HepG2 (cell line): ENCODE measurements around the gene RTN4RL2. TPM values are rescaled to one million over a fixed set of nuclear protein-coding genes. Genes with fewer than 3 reads are reported as not detected.

Experiments used
- CREB1 ChIP-seq, 2 experiments: fragments of 450-650 bp in 1 of 2; IDR thresholded peaks; 2 replicates each; pipeline ENCODE4 v1.6.1; 2016 to 2017; ENCODE audit warnings: control low read depth in 1 of 2, mild to moderate bottlenecking in 1 of 2, missing compliant biosample characterization in 1 of 2, missing genetic modification characterization in 1 of 2
- EP300 ChIP-seq, 3 experiments: sonication (generic) in 1 of 3; formaldehyde crosslinking in 1 of 3; IDR thresholded peaks; 2 replicates each; pipeline versions ENCODE4 v1.5.1 to v1.6.1; 2011 to 2020; ENCODE audit warnings: low read depth in 2 of 3, low read length in 2 of 3, borderline replicate concordance in 1 of 3, improper control_type of control experiment in 1 of 3, mild to moderate bottlenecking in 1 of 3, missing genetic modification reagents in 1 of 3, moderate library complexity in 1 of 3
- HDAC6 ChIP-seq: fragments of 200-600 bp; sonication (generic); IDR thresholded peaks from 2 replicates; pipeline ENCODE4 v1.7.0; 2017; ENCODE audit warnings: mild to moderate bottlenecking, antibody characterized with exemption, low read length, low read depth
- HHEX ChIP-seq: IDR thresholded peaks from 2 replicates; pipeline ENCODE4 v1.6.1; 2016; ENCODE audit warnings: control low read depth
- KLF16 ChIP-seq, 2 experiments: sonication (generic) in 1 of 2; formaldehyde crosslinking in 1 of 2; IDR thresholded peaks; 2 replicates each; pipeline versions ENCODE4 v1.6.1 to v1.8.0; 2016 to 2023; ENCODE audit warnings: missing genetic modification reagents in 2 of 2, missing compliant biosample characterization in 1 of 2
- MIER3 ChIP-seq: IDR thresholded peaks from 2 replicates; pipeline ENCODE4 v1.6.1; 2016; ENCODE audit warnings: missing compliant biosample characterization, borderline replicate concordance
- NAIF1 ChIP-seq: sonication (generic); formaldehyde crosslinking; IDR thresholded peaks from 2 replicates; pipeline ENCODE4 v1.5.0; 2020; ENCODE audit warnings: mild to moderate bottlenecking, missing genetic modification reagents, borderline replicate concordance
- SMARCC2 ChIP-seq: fragments of 450-650 bp; IDR thresholded peaks from 2 replicates; pipeline ENCODE4 v1.6.1; 2017; ENCODE audit warnings: antibody characterized with exemption, mild to moderate bottlenecking
- U2AF2 ChIP-seq: fragments of 200-400 bp; formaldehyde crosslinking; IDR thresholded peaks from 2 replicates; pipeline ENCODE4 v1.6.1; 2017; ENCODE audit warnings: low read depth, mild to moderate bottlenecking, low read length
- ZFX ChIP-seq: sonication (generic); formaldehyde crosslinking; IDR thresholded peaks from 2 replicates; pipeline ENCODE4 v1.4.0; 2020; ENCODE audit warnings: mild to moderate bottlenecking, low read depth, missing genetic modification reagents, moderate library complexity
- ZFYVE20 ChIP-seq: sonication (generic); formaldehyde crosslinking; IDR thresholded peaks from 2 replicates; pipeline ENCODE4 v1.8.0; 2023; ENCODE audit warnings: low read depth, mild to moderate bottlenecking, moderate library complexity, missing genetic modification reagents, borderline replicate concordance
- ZNF331 ChIP-seq: sonication (generic); formaldehyde crosslinking; IDR thresholded peaks from 2 replicates; pipeline ENCODE4 v1.4.0; 2020; ENCODE audit warnings: missing genetic modification reagents
- ZNF441 ChIP-seq: sonication (generic); formaldehyde crosslinking; IDR thresholded peaks from 2 replicates; pipeline ENCODE4 v1.7.0; 2021; ENCODE audit warnings: missing genetic modification reagents, borderline replicate concordance
- ZNF546 ChIP-seq: sonication (generic); formaldehyde crosslinking; conservative IDR thresholded peaks from 2 replicates; pipeline ENCODE4 v1.8.1; 2023; ENCODE audit warnings: mild to moderate bottlenecking, missing genetic modification reagents
- polyA plus RNA-seq, 8 experiments: library from polyadenylated mRNA; depleted of rRNA in 3 of 8; stranded (reverse) in 7 of 8; unstranded in 1 of 8; fragments of >200 nt; fragmentation: Illumina TruSeq in 4 of 8; extraction: Trizol in 4 of 8; gene quantifications; 2 replicates each; pipeline versions ENCODE4 v1.2.1 to v1.2.3, GENCODE V29; 2011 to 2016; ENCODE audit warnings: low read depth in 4 of 8, missing spikeins in 1 of 8, mixed read lengths in 1 of 8; ENCODE audit not compliant: insufficient read depth in 1 of 8
- total RNA-seq, 5 experiments: library from RNA; depleted of rRNA; stranded (reverse); fragments of >200 nt; fragmentation: Illumina TruSeq; extraction: Trizol; gene quantifications; 2 replicates each; pipeline ENCODE4 v1.2.3, GENCODE V29; 2016; ENCODE audit warnings: low read depth in 1 of 5
- TF ChIP-seq, protein P1 (sequence below), 2 experiments: sonication (generic) in 1 of 2; formaldehyde crosslinking in 1 of 2; IDR thresholded peaks; 2 replicates each; pipeline versions ENCODE4 v1.4.0 to v1.6.1; 2016 to 2020; ENCODE audit warnings: borderline replicate concordance in 1 of 2, low read depth in 1 of 2, mild to moderate bottlenecking in 1 of 2, missing genetic modification reagents in 1 of 2
- TF ChIP-seq, protein P2 (sequence below): sonication (generic); formaldehyde crosslinking; IDR thresholded peaks from 2 replicates; pipeline ENCODE4 v1.4.0; 2020; ENCODE audit warnings: missing genetic modification reagents, mild to moderate bottlenecking, borderline replicate concordance
- TF ChIP-seq, protein P3 (sequence below): sonication (generic); formaldehyde crosslinking; IDR thresholded peaks from 2 replicates; pipeline ENCODE4 v1.5.0; 2020; ENCODE audit warnings: missing genetic modification reagents

Gene RTN4RL2
- total and polyA plus RNA-seq, 2 of the 13 experiments (the other 11 are each of a cell fraction or from before 2014, with no cell fraction given): 1.3 to 4.3 TPM

DNA sequence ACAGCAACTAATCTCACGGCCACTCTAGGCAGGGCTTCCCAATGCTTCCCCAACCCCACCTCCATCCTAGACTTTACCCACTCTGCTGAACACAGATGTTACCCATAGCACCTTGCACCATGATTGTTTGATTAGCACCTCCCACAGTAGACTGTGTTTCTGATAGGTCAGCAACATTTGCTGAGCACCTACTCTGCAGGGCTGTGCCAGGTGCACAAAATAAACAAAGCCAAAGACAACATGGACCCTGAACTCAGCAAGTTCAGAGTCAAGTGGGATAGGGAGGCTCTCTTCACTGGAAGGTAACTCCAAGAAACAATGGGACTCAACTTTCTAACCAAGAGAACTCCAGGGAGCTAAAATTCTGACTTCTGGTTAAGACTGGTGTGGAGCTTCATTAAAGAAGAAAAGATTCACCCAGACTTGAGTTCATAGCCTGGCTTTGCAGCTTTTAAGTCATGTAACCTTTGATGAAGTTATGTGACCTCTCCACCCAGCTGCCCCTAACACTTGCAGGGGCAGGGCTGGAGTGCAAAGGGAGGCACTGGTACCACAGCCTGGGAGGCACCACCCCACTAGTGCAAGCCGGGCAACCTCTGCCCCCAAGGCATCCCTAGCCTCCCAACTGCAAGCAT lies 6.7 kb upstream of the RTN4RL2 start (continued):
- TF ChIP-seq U2AF2: no peak
- no peak for TF ChIP-seq NAIF1 (CRISPR knock-in tag)
- no peak for TF ChIP-seq SMARCC2
- TF ChIP-seq MIER3 (CRISPR knock-in tag): peak; percentile 88; the same call in 1 of the 2 replicates
- no peak for TF ChIP-seq ZFYVE20 (CRISPR knock-in tag)
- TF ChIP-seq, protein P1, sequence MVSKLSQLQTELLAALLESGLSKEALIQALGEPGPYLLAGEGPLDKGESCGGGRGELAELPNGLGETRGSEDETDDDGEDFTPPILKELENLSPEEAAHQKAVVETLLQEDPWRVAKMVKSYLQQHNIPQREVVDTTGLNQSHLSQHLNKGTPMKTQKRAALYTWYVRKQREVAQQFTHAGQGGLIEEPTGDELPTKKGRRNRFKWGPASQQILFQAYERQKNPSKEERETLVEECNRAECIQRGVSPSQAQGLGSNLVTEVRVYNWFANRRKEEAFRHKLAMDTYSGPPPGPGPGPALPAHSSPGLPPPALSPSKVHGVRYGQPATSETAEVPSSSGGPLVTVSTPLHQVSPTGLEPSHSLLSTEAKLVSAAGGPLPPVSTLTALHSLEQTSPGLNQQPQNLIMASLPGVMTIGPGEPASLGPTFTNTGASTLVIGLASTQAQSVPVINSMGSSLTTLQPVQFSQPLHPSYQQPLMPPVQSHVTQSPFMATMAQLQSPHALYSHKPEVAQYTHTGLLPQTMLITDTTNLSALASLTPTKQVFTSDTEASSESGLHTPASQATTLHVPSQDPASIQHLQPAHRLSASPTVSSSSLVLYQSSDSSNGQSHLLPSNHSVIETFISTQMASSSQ (IDR thresholded peaks at IDR 0.05; ENCODE audit: low read depth): peak; percentile 73
- TF ChIP-seq, protein P1 (CRISPR knock-in tag; IDR thresholded peaks at IDR 0.05; ENCODE audit: borderline replicate concordance): peak; percentile 78; the same call in 1 of the 2 replicates
- peak; percentile 58 for TF ChIP-seq HHEX
- peak; percentile 70; the same call in 1 of the 2 replicates for TF ChIP-seq ZNF441 (CRISPR knock-in tag)
- TF ChIP-seq, protein P2, sequence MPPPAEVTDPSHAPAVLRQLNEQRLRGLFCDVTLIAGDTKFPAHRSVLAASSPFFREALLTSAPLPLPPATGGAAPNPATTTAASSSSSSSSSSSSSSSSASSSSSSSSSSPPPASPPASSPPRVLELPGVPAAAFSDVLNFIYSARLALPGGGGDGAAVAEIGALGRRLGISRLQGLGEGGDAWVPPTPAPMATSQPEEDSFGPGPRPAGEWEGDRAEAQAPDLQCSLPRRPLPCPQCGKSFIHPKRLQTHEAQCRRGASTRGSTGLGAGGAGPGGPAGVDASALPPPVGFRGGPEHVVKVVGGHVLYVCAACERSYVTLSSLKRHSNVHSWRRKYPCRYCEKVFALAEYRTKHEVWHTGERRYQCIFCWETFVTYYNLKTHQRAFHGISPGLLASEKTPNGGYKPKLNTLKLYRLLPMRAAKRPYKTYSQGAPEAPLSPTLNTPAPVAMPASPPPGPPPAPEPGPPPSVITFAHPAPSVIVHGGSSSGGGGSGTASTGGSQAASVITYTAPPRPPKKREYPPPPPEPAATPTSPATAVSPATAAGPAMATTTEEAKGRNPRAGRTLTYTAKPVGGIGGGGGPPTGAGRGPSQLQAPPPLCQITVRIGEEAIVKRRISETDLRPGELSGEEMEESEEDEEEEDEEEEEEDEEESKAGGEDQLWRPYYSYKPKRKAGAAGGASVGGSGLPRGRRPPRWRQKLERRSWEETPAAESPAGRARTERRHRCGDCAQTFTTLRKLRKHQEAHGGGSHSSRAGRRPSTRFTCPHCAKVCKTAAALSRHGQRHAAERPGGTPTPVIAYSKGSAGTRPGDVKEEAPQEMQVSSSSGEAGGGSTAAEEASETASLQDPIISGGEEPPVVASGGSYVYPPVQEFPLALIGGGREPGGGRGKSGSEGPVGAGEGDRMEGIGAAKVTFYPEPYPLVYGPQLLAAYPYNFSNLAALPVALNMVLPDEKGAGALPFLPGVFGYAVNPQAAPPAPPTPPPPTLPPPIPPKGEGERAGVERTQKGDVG (CRISPR knock-in tag): no peak
- TF ChIP-seq ZFX: peak; percentile 21; the same call in 1 of the 2 replicates
- TF ChIP-seq ZNF331 (CRISPR knock-in tag): peak; percentile 92
- TF ChIP-seq KLF16 (CRISPR knock-in tag; IDR thresholded peaks at IDR 0.05): peak in 1 of 2 experiments; percentile 59; a peak in 1 of 4 replicates
- TF ChIP-seq EP300 (IDR thresholded peaks at IDR 0.05; ENCODE audit: low read depth in 2 of 2, low read length in 2 of 2): peak; percentile 65 to 89; a peak in 2 of 4 replicates
- TF ChIP-seq EP300 (CRISPR knock-in tag; IDR thresholded peaks at IDR 0.05; ENCODE audit: borderline replicate concordance): peak; percentile 80; the same call in 1 of the 2 replicates
- TF ChIP-seq, protein P3, sequence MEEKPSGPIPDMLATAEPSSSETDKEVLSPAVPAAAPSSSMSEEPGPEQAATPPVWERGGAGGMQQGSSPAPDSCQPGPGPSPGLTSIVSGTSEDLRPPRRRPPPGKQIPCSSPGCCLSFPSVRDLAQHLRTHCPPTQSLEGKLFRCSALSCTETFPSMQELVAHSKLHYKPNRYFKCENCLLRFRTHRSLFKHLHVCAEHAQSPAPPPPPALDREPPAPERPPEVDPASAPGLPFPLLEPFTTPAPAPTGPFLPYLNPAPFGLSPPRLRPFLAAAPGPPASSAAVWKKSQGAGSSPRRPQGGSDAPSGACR (CRISPR knock-in tag): 0 out of 2 replicates have a peak, but pooled peaks have one; percentile 66
- TF ChIP-seq CREB1 (IDR thresholded peaks at IDR 0.05): no peak
- peak; percentile 80 for TF ChIP-seq CREB1 (CRISPR knock-in tag; IDR thresholded peaks at IDR 0.05)
- TF ChIP-seq ZNF546: no peak
- no peak for TF ChIP-seq HDAC6
